Measurements from ENCODE around the gene ERCC6L.
"Not testable (repeated sequence)": the region's sequence is repeated elsewhere in the genome, so short reads cannot be mapped to it uniquely, and the experiment has no call there.

The ERCC6L gene

DNA sequence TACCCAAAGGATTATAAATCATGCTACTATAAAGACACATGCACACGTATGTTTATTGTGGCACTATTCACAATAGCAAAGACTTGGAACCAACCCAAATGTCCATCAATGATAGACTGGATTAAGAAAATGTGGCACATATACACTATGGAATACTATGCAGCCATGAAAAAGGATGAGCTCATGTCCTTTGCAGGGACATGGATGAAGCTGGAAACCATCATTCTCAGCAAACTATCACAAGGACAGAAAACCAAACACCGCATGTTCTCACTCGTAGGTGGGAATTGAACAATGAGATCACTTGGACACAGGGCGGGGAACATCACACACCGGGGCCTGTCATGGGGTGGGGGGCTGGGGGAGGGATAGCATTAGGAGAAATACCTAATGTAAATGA, 62.5 kb downstream of the ERCC6L start:
- DNase-seq (ENCODE audit: low read depth, low spot score) = not testable (repeated sequence)

GRCh38 chrX:72169008-72169728, 69.7 kb downstream of the ERCC6L start:
- no peak for DNase-seq (ENCODE audit: low read depth, low spot score)

GRCh38 chrX:72165551-72165950, 73.3 kb downstream of the ERCC6L start:
- DNase-seq (ENCODE audit: low read depth, low spot score) = no peak

GRCh38 chrX:72159769-72160168, 79.1 kb downstream of the ERCC6L start:
- DNase-seq (ENCODE audit: low read depth, low spot score) = no peak

DNA sequence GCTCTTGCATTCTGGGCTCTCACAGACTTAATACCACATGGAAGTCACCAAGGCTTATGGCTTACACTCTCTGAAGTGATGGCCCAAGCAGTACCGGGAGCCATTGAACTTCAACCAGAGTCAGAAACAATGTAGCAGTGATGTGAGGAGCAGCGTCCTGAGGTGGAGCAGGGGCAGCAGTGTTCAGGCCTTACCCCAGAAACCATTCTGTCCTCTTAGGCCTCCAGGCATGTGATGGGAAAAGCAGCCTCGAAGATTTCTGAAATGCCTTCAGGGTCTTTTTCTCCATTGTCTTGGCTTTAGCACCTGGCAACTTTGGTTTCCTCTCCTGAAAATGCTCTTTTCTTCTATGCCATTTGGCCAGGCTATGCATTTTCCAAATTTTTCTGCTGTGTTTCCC, 80.1 kb downstream of the ERCC6L start:
- DNase-seq (ENCODE audit: low read depth, low spot score) = no peak

Data from activated naive CD8-positive, alpha-beta T cell treated with anti-CD3 and anti-CD28 coated beads, Interleukin-2, amount 50 U/mL, for 16 hours (primary cell).